ENCODE measurements around the gene KRTAP3-3. TPM values are rescaled to one million over a fixed set of nuclear protein-coding genes. Genes with fewer than 3 reads are reported as not detected.

KRTAP3-3 gene
- total RNA-seq, 1 experiment from 2014 or later, result not detected

GRCh38 chr17:40978575-40979151, 15.3 kb downstream of the KRTAP3-3 start:
- no peaks in the 10 kb centered on the region for H4K20me1 ChIP-seq (ENCODE audit: control insufficient read depth, insufficient read depth, insufficient read length)
- Mint-ChIP-seq H3K27me3 (ENCODE audit: low read depth) (no peaks in the 10 kb centered on the region; the same call in 1 of the 2 replicates), H3K4me3 (no peak overlapping the region), H3K27ac (peak overlapping the region in 2 of 3 experiments; percentile 47 to 92; a peak in 2 of 7 replicates), H3K36me3 (ENCODE audit: insufficient read depth in 1 of 3, low read depth in 3 of 3) (no peaks in the 10 kb centered on the region), H3K9me3 (no peaks in the 10 kb centered on the region), H3K4me1 (peaks cover 11 to 14% of the 10 kb centered on the region in 2 experiments)
- H2BK5ac ChIP-seq (ENCODE audit: insufficient read length, low read length), result no peak overlapping the region
- no peak overlapping the region for H3K27ac ChIP-seq (ENCODE audit: insufficient read length, low read depth, low read length)
- TF ChIP-seq CTCF (conservative IDR thresholded peaks at IDR 0.05), result no peak
- H4K91ac ChIP-seq (ENCODE audit: insufficient read length, low read depth, low read length), result no peak overlapping the region
- no peaks in the 10 kb centered on the region for H3K79me2 ChIP-seq (ENCODE audit: insufficient read depth, low read length)
- no peak overlapping the region for H2AFZ ChIP-seq (ENCODE audit: low read length)
- no peak overlapping the region for H3K56ac ChIP-seq (ENCODE audit: insufficient read length, low read depth, low read length)
- no peak for DNase-seq
- no peak overlapping the region; the same call in 1 of the 2 replicates for H3K14ac ChIP-seq (ENCODE audit: insufficient read depth, low read length)
- H4K8ac ChIP-seq (replicated peaks; ENCODE audit: insufficient read length, low read depth, low read length), result no peak overlapping the region
- H3T11ph ChIP-seq (ENCODE audit: low read length), result no peak overlapping the region
- no peak overlapping the region for H3K9ac ChIP-seq (ENCODE audit: extremely low read depth, insufficient read length, low read length)
- H2BK12ac ChIP-seq (ENCODE audit: insufficient read length, low read depth, low read length), result no peak overlapping the region
- no peak overlapping the region for H2BK20ac ChIP-seq (ENCODE audit: low read depth, low read length, poor library complexity, severe bottlenecking)
- no peaks in the 10 kb centered on the region for H3K79me1 ChIP-seq (ENCODE audit: insufficient read depth, low read depth, low read length, poor library complexity, severe bottlenecking)
- H3K4ac ChIP-seq (ENCODE audit: low read depth, low read length), result no peak overlapping the region
- H3K18ac ChIP-seq (ENCODE audit: insufficient read length, low read depth, low read length), result no peak overlapping the region
- H2BK15ac ChIP-seq (ENCODE audit: low read depth, low read length), result no peak overlapping the region
- H4K5ac ChIP-seq (ENCODE audit: insufficient read length, low read depth, low read length), result no peak overlapping the region
- no peaks in the 10 kb centered on the region; the same call in 1 of the 2 replicates for H3K4me1 ChIP-seq (ENCODE audit: insufficient read depth, low read length)
- WGBS (ENCODE audit: extremely low coverage, insufficient read length, low lambda C conversion rate), result no CpG with 5 or more reads among the region's 13 CpGs
- H3K9me3 ChIP-seq (ENCODE audit: control insufficient read depth, low read depth, low read length), result no peaks in the 10 kb centered on the region
- H3K27me3 ChIP-seq (ENCODE audit: insufficient read depth, low read length), result no peaks in the 10 kb centered on the region
- H2BK120ac ChIP-seq (ENCODE audit: low read depth, low read length, poor library complexity, severe bottlenecking), result no peak overlapping the region
- no peaks in the 10 kb centered on the region for H3K23me2 ChIP-seq (ENCODE audit: insufficient read length, low read depth, low read length, poor library complexity, severe bottlenecking)
- no peak overlapping the region for H2AK5ac ChIP-seq (ENCODE audit: insufficient read length, low read length)
- no peak overlapping the region for H3K23ac ChIP-seq (ENCODE audit: insufficient read length, low read depth, low read length)
- no peak overlapping the region for H3K4me2 ChIP-seq (ENCODE audit: insufficient read depth, insufficient read length, low read length)

Measured in H9 (cell line).